ENCODE results near the gene HDAC4.

HDAC4 gene

DNA sequence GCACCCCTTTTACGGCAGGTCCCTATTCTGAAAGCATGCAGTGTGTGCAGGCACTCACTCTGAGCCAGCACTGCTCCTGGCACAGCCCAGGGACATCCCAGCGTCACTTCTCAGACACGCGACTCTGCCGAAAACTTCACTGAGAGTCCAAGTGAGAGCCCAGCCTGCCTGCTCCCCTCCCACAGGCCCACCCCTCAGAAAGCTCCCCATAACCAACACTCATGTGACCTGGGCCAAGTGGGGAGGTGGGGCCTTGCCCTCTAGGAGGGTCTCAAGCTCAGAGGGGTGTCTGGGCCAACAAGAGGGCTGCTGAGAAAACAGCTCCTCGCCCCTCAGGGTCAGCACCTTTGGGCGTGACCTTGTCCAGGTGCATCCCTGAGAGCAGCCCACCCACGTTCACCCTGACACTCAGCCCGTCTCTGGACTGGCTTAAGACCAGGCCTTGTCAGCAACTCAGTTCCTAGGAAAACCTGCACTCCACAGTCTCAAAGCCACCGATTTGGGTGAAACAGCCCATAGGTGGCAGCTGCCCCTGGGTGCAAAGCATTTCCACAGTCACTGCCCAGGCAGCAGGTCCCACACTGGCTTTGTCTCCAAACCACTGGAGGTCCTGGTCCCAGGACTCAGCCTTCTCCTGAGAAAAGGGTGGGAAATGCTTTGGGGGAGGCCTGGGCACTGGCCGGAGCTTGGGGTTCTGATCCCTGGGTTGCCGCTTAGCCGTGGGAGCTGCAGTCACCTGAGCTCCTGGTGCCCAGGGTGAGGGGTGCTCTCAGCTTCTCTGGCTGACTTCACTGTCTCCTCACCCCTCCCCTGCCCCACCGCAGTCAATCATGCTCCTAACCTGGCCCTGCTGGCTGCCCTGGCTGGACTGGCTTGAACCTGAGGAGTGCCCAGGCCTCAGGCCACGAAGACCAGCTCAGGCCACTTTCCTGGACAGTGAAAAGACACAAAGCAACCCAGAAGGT is 209.6 kb downstream of the HDAC4 start:
- DNase-seq (peak in 1 of 2 donors; percentile 3), ATAC-seq (no peak)
- Mint-ChIP-seq H3K27ac (peak overlapping the region in 1 of 2 donors; percentile 27), H3K27me3 (no peaks in the 10 kb centered on the region), H3K9me3 (peaks cover 0 to 6% of the 10 kb centered on the region in 2 donors), H3K4me3 (no peak overlapping the region), H3K4me1 (peaks cover 19% of the 10 kb centered on the region)

DNA sequence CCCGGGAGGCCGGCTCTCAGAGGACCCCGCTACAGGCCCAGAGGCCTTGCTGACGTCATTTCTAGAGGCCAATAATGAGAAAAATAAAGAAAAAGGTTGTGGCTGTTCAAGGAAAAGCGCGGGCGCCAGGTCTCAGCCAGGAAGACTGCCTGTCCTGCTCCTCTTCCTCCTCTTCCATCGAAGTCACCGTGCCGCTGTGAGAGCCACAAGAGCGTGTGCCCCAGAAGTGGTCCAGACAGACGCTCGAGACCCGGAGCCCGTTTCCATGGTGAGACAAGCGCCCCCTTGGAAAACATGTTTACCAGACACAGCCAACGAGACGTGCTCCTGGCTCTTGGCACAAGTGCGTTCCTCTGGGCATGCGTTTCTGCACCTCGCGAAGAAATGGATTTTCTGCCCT is 210.5 kb downstream of the HDAC4 start:
- Mint-ChIP-seq H3K4me3 (no peak overlapping the region), H3K27ac (peak overlapping the region; percentile 25 to 87), H3K4me1 (peaks cover 12% of the 10 kb centered on the region), H3K9me3 (peaks cover 0 to 6% of the 10 kb centered on the region in 2 donors), H3K27me3 (no peaks in the 10 kb centered on the region)
- peak in 1 of 2 donors; percentile 6 for DNase-seq
- no peak for ATAC-seq

DNA sequence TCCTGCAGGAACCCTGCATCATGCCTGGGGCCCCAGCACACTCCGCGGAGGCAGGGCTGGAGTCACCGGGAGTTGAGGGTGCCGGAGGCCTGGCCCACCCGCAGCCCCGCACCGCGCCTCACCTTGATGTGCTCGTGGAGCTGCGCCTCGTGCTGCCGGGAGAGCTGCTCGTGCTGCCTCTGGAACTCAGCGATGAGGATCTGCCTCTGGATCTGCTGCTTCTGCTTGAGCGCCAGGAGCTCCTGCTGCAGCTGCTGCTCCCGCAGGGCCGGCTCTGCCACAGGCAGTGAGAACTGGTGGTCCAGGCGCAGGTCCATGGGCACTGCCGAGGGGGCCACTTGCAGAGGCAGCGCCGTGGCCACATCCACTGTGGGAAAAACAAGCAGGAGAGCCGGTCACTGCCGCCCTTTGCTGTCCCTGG is 211.1 kb downstream of the HDAC4 start:
- H3K4me3 Mint-ChIP-seq = no peak overlapping the region
- H3K27me3 Mint-ChIP-seq = no peaks in the 10 kb centered on the region
- no peak for ATAC-seq
- DNase-seq = peak in 1 of 2 donors; percentile 4
- H3K9me3 Mint-ChIP-seq = peaks cover 0 to 6% of the 10 kb centered on the region in 2 donors
- H3K27ac Mint-ChIP-seq = no peak overlapping the region
- H3K4me1 Mint-ChIP-seq = peaks cover 12% of the 10 kb centered on the region

DNA sequence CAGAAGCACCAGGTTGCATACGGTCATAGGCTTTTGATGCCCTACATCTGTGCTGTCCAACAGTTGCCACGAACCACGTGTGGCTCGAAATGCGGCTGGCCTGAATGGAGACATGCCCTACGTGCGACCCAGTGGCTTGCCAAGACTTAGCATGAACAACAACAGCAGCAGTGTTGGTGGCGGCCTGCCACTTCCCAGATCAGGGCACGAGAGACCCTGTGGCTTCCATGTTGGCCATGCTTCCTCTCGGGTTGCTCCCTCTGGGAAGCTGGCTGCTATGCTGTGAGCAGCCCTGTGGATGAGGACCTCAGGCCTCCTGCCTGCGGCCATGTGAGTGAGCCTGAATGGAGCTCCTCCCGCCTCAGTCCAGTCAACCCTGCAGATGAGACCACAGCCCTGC is 212.3 kb downstream of the HDAC4 start:
- no peak overlapping the region for H3K27ac Mint-ChIP-seq
- DNase-seq = peak in 1 of 2 donors; percentile 6
- H3K4me1 Mint-ChIP-seq = peaks cover 12% of the 10 kb centered on the region
- no peak for ATAC-seq
- no peak overlapping the region for H3K4me3 Mint-ChIP-seq
- peaks cover 0 to 6% of the 10 kb centered on the region in 2 donors for H3K9me3 Mint-ChIP-seq
- no peaks in the 10 kb centered on the region for H3K27me3 Mint-ChIP-seq

DNA sequence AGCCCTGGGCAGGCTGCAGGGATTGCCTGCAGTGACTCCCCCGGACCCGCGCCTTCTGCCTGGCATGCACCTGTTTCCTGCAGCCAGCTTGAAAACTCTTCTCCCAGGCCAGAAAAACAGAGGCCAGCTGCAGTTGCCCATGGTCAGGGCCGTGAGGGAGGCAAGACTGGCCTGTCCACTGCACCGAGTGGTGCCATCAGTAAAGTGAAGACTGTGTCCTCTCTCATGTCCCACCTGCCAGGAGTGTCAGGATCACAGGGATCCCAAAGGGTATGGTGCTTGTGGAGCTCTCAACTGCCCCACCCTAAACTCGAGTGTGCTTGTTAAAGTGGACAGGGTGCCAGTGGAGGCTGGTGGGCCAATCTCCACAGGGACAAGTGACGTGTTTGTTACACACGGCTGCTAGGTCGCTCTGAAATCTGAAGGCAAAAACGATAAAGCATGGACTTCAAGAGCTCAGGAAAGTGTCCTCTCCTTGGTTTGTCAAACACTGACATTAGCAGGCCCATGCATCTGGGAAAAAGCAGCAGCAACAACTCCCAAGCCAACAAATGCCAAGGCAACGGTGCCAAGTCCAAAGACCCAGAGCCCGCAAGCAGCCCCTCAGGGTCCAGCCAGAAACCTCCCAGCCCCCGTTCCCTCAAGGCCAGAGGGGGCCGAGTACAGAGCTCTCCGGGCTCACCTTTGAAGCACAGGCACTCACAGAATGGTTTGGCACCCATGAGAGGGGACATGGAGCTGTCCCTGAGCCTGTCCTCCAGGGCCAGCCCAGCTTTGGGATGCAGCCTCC is 213.2 kb downstream of the HDAC4 start:
- Mint-ChIP-seq H3K9me3 (peaks cover 0 to 6% of the 10 kb centered on the region in 2 donors), H3K27me3 (no peaks in the 10 kb centered on the region), H3K4me1 (peaks cover 12% of the 10 kb centered on the region), H3K4me3 (no peak overlapping the region), H3K27ac (no peak overlapping the region)
- ATAC-seq (no peak), DNase-seq (no peak)

DNA sequence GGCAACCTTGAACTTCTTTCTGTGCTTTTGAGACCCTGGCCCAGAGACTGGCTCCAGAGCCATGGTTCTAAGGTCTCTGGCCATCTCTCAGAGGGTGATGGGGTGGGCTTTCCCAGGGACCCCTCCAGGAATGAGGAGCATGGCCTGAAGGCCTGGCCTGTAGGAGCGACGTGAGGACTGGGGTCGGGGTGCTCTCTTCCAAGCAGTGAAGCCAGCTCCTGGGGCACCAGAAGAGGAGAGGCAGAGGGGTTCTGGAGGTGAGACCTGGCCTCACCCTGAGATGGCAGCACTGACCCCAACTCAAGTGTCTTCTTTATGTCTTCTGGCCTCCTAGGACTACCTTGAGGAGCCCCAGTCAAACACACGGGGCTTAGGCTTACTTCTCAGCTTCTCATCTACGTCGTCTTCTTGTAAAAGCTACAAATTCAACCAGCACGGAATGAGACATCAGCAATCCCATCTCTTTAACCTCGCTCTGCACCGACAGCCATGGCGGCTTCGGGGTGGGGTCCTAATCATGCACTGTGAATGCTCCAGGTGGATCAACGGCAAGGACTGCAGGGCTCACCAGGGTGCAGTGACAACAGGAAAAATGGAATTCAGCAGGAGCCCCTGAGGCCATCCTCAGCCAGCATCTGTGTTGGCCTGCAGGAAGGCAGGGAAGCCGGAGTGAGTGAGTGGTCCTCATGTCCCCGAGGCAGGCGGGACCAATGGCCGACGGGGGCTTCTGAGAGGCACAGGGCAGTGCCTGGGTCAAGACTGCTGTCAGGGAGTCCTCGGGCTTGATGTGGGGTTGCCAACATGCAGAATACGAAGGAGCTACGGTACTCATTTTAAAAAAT is 214.1 kb downstream of the HDAC4 start:
- H3K4me1 Mint-ChIP-seq = peaks cover 8% of the 10 kb centered on the region
- H3K4me3 Mint-ChIP-seq = no peak overlapping the region
- peaks cover 0 to 6% of the 10 kb centered on the region in 2 donors for H3K9me3 Mint-ChIP-seq
- peak overlapping the region in 1 of 2 donors; percentile 48 for H3K27ac Mint-ChIP-seq
- no peaks in the 10 kb centered on the region for H3K27me3 Mint-ChIP-seq
- DNase-seq (no peak), ATAC-seq (no peak)

DNA sequence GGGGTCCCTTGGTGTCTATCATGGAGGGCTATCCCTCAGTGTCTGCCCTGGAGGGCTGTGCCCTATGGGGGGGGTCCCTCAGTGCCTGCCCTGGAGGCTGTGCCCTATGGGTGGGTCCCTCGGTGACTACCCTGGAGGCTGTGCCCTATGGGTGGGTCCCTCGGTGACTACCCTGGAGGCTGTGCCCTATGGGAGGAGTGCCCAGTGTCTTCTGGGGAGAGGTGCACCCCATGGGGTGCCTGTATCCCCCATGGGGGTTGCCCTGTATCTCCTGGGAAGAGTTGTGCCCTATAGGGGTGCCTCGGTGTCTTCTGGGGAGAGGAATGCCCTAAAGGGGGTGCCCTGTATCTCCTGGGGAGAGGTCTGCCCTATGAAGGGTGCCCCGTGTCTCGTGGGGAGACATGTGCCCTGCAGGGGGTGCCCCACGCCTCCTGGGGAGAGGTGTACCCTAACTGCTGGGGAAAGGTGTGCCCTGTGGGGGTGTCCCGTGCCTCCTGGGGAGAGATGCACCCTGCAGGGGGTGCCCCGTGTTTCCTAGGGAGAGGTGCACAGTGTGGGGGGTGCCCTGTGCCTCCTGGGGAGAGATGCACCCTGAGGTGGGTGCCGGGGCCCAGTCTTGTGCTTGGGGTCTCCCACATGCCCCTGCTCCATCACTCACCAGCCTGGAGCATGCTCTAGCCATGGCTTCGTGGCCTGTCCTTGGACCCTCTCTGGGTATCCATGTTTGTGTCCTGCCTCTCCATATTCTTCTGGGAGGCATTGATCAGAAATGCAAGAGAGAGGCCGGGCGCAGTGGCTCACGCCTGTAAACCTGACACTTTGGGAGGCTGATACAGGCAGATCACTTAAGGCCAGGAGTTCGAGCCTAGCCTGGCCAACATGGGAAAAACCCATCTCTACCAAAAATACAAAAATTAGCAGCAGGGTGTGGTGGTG is 215.6 kb downstream of the HDAC4 start:
- H3K4me1 Mint-ChIP-seq = no peaks in the 10 kb centered on the region
- H3K27me3 Mint-ChIP-seq = no peaks in the 10 kb centered on the region
- H3K9me3 Mint-ChIP-seq = peaks cover 0 to 4% of the 10 kb centered on the region in 2 donors
- H3K4me3 Mint-ChIP-seq = no peak overlapping the region
- DNase-seq (peak in 1 of 2 donors; percentile 7), ATAC-seq (peak; percentile 70)
- no peak overlapping the region for H3K27ac Mint-ChIP-seq

DNA sequence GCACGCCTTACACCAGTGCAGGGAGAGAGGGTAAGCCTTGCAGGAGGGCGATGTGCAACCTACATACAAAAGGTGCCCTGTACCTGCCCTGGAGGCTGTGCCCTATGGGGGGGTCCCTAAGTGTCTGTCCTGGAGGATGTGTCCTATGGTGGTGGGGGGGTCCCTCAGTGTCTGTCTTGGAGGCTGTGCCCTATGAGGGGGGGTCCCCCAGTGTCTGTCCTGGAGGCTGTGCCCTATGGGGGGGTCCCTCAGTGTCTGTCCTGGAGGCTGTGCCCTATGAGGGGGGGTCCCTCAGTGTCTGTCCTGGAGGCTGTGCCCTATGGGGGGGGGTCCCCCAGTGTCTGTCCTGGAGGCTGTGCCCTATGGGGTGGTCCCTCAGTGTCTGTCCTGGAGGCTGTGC is 216.6 kb downstream of the HDAC4 start:
- H3K27me3 Mint-ChIP-seq = no peaks in the 10 kb centered on the region
- no peak overlapping the region for H3K4me3 Mint-ChIP-seq
- no peaks in the 10 kb centered on the region for H3K4me1 Mint-ChIP-seq
- no peaks in the 10 kb centered on the region for H3K9me3 Mint-ChIP-seq
- H3K27ac Mint-ChIP-seq = no peak overlapping the region
- ATAC-seq (no peak), DNase-seq (peak in 1 of 2 donors; percentile 6)

DNA sequence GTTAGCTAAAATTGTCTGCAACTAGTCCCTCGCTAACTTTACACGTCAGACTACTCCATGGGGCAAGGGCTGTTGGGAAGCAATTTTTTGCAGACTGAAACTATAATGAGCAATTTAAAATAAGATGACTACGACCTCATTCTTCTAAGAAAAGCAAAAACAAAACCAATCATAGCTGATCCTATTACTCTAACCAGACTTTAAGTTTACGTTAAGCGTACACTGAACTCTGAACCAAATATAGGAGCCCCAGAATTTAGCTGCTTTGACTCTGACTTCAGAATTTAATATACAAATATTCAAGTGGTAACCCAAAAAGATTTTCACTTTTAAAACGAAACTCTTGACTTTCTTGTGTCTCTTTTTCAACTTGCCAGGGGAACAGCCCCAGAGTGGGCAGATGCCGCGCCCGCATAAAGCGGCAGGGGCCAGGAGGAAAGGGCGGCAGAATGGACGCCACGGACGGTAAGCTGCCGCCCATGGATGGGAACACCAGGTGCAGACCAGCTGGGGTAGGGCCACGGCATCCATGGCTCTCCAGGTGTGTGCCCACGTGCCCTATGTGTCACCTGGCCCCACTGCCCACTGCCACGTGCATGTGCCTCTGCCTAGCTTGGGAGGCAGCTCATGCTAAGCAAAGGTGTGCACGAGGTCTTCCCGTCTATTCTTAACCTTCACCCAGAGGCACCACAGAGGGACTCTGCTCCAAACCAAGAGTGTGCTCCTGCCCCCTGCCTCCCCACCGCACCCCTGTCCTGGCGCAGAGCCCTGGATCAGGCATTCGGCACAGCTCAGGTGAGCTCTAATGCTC is 217.6 kb downstream of the HDAC4 start:
- Mint-ChIP-seq H3K27me3 (no peaks in the 10 kb centered on the region), H3K4me3 (no peak overlapping the region), H3K4me1 (no peaks in the 10 kb centered on the region), H3K27ac (no peak overlapping the region), H3K9me3 (peaks cover 0 to 7% of the 10 kb centered on the region in 2 donors)
- peak in 1 of 2 donors; percentile 1 for DNase-seq
- ATAC-seq = no peak

DNA sequence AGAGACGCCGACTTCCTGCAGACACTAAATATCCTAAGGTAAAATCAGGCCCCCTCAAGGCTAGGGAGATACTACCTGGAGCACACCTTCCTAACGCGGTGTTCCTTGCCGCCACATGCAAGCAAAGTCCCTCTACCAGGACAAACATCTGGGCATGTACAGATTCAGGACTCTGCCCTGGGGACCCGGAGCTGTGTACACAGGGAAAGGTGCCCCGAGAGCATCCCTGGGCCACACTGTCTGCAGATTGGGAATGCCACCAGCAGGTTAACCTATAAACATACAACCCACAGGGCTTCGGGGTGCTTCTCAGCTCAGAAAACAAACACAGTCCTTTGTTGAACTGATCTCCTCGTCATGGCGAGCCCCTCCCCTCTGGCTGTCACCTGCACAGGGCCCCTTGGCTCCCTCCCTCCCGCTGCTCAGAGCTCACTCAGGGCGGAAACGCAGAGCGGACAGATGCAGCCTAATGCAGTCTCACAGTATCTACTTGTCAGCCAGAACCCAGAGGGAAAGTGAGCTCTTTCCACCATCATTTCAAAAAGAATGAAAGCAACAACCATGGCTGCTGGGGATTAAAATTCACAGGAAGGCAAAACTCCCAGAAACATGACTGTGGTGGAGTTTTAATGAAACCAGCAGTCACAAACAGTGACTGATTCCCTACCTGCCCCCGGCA is 218.8 kb downstream of the HDAC4 start:
- DNase-seq = peak in 1 of 2 donors; percentile 2
- ATAC-seq = no peak
- Mint-ChIP-seq H3K4me1 (no peaks in the 10 kb centered on the region), H3K9me3 (peaks cover 0 to 16% of the 10 kb centered on the region in 2 donors), H3K27me3 (no peaks in the 10 kb centered on the region), H3K4me3 (no peak overlapping the region), H3K27ac (peak overlapping the region in 1 of 2 donors; percentile 67)

DNA sequence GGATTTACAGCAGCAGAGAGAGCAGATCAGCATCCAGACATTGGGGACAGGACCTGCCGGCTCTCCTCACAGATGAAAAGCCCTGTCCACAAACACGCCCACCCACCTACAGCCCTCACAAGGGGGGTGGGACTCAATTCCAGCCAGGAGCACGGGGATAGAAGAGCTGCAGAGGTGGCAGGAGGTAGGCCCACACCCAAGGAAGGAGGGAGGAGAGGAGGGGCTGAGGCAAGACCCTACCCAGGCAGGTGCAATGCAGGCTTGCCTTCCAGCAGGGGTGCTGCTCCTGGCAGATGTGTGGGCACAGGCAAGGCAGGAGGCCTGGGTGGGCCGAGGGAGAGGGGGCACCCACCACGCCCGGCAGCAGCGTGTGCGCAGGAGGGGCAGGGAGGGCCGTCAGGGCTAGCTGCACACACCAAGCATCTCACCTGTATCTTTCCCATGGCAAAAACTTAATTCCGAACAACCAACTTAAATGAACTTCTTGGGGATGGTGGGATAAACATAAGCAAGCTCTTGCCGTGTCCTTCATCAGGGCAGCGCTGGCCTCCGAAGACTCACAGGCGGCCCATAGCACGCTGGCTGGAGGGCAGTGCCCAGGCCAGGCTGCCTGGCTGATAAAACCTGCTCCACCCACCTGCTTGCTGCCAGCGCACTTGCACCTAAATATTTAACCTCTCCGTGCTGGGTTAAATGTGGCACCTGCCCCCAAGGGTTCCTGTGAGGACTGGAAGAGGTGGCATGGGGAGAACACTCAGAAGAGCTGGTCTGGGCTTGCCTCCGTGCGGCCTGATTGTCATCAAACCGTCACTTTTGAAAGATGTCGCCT is 219.5 kb downstream of the HDAC4 start:
- ATAC-seq = no peak
- H3K27ac Mint-ChIP-seq = no peak overlapping the region
- peak in 1 of 2 donors; percentile 7 for DNase-seq
- peaks cover 7 to 23% of the 10 kb centered on the region in 2 donors for H3K9me3 Mint-ChIP-seq
- no peaks in the 10 kb centered on the region for H3K27me3 Mint-ChIP-seq
- H3K4me3 Mint-ChIP-seq = no peak overlapping the region
- H3K4me1 Mint-ChIP-seq = no peaks in the 10 kb centered on the region

DNA sequence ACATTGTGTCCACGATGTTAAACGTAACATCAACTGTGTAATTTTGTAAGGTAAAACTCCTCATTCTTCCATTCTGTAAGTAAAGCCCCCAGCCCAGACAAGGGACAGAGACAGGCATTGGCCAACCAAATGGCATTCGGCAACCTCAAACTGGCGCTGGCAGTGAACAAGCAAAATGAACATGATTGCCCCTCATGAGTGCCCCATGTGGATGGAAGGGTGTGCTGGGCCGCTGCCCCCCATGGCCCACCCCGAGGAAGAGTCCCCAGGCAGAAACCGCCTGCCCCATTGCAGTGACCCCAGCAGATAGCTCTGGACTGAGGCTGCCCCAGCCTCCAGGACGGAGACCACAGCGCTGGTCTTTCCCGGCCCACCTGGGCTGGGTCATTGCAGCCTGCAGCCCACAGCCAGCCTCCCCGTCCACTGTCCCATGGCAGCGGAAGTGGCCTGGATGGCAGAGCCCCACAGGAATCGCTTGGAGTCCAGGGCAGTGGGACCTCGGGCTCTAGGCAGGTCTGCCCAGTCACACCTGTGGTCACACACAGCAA is 220.2 kb downstream of the HDAC4 start:
- Mint-ChIP-seq H3K27ac (no peak overlapping the region), H3K27me3 (no peaks in the 10 kb centered on the region), H3K9me3 (peaks cover 9 to 26% of the 10 kb centered on the region in 2 donors), H3K4me1 (no peaks in the 10 kb centered on the region), H3K4me3 (no peak overlapping the region)
- peak in 1 of 2 donors; percentile 4 for DNase-seq
- no peak for ATAC-seq

Data from stimulated activated naive CD8-positive, alpha-beta T cell treated with anti-CD3 and anti-CD28 coated beads, Interleukin-15, amount 100 ng/mL, for 72 hours (primary cell).